Neutrophil (primary cell): ENCODE measurements around the gene IRF2BP1.

Experiments
- H3K27ac ChIP-seq: fragments of 200-600 bp; sonication (generic); 2 replicates; pipeline ENCODE4 v1.5.1; 2016; ENCODE audit warnings: mild to moderate bottlenecking, moderate library complexity
- H3K27me3 ChIP-seq: fragments of 200-600 bp; sonication (generic); 2 replicates; pipeline ENCODE4 v1.6.0; 2016; ENCODE audit warnings: mild to moderate bottlenecking
- H3K36me3 ChIP-seq: fragments of 200-600 bp; sonication (generic); 2 replicates; pipeline ENCODE4 v1.5.1; 2017
- H3K4me1 ChIP-seq, 2 experiments: fragments of 200-600 bp in 1 of 2; sonication (generic) in 1 of 2; 1 replicate in 1 of 2; 2 replicates in 1 of 2; pipeline versions ENCODE4 v1.5.1 to v1.6.1; 2013 to 2016; ENCODE audit warnings: low read depth in 1 of 2, low read length in 1 of 2, mild to moderate bottlenecking in 1 of 2, moderate library complexity in 1 of 2; ENCODE audit not compliant: control insufficient read depth in 1 of 2, insufficient read depth in 1 of 2
- H3K4me3 ChIP-seq, 2 experiments: fragments of 200-600 bp in 1 of 2; sonication (generic) in 1 of 2; 1 replicate in 1 of 2; 2 replicates in 1 of 2; pipeline ENCODE4 v1.5.1; 2013 to 2016; ENCODE audit warnings: low read depth in 1 of 2, low read length in 1 of 2, mild to moderate bottlenecking in 1 of 2, moderate library complexity in 1 of 2
- H3K9me3 ChIP-seq: fragments of 200-600 bp; sonication (generic); 2 replicates; pipeline ENCODE4 v1.5.1; 2016
- TF ChIP-seq, protein P1 (sequence below): fragments of 200-600 bp; sonication (generic); IDR thresholded peaks from 2 replicates; pipeline ENCODE4 v1.5.1; 2016; ENCODE audit warnings: antibody characterized with exemption

Gene IRF2BP1

DNA sequence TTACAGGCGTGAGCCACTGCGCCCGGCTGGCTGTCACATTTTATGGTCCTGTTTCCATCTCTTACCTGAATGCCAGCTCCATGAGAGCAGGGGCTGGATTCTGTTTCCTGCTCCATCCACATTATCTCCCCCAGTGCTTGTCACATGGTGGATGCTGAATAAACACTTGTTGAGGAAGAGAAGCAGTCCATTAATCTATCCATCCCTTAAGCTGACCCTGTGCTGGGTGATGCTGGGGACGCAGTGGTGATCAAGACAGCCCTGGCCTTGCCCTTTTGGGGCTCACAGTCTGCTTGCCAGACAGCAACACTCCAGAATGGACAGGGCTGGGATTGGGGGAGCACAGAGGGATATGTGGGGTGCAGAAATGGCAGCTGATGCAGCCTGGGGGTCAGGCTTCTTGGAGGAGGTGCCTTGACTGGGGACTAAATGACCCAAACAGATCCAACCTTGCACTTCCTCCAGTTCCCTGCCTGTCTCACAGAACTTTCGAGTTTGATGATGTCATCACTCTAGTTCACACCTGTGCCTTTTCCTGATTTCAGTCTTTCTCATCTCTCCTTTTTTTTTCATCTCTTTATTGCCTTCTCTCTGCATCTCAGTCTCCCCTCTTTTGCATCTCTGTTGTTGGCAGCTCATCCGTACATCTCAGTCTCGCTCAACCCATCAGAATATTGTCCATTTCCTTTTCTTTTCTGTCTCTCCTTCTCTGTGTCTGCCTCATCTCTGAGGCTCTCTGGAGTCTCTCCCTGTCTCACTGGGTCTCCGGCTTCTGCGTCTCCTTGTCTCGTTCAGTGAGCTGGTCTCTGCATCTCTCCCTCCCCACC, 4.6 kb downstream of the IRF2BP1 start:
- Histone ChIP-seq H3K4me1 (peaks cover 21 to 35% of the 10 kb centered on the region in 2 experiments), H3K36me3 (peaks cover 3% of the 10 kb centered on the region), H3K27ac (no peak overlapping the region), H3K9me3 (no peaks in the 10 kb centered on the region), H3K4me3 (no peak overlapping the region), H3K27me3 (peaks cover 66% of the 10 kb centered on the region)
- TF ChIP-seq, protein P1, sequence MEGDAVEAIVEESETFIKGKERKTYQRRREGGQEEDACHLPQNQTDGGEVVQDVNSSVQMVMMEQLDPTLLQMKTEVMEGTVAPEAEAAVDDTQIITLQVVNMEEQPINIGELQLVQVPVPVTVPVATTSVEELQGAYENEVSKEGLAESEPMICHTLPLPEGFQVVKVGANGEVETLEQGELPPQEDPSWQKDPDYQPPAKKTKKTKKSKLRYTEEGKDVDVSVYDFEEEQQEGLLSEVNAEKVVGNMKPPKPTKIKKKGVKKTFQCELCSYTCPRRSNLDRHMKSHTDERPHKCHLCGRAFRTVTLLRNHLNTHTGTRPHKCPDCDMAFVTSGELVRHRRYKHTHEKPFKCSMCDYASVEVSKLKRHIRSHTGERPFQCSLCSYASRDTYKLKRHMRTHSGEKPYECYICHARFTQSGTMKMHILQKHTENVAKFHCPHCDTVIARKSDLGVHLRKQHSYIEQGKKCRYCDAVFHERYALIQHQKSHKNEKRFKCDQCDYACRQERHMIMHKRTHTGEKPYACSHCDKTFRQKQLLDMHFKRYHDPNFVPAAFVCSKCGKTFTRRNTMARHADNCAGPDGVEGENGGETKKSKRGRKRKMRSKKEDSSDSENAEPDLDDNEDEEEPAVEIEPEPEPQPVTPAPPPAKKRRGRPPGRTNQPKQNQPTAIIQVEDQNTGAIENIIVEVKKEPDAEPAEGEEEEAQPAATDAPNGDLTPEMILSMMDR, result no peak

DNA sequence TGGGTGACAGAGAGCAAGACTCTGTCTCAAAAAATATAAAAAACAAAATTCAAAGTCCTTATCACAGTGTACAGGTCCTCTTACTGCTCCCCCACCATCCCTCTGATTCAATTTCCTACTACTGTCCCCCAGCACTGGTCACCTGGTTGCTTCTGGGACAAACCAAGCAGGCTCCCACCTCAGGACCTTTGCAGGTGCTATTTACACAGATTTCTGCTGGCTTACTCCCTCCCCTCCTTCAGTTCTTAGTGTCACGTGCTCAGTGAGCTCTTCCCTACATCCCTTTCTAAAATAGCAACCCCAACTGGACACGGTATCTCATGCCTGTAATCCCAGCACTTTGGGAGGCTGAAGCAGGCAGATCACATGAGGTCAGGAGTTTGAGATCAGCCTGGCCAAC, 6.0 kb downstream of the IRF2BP1 start:
- TF ChIP-seq, protein P1, result no peak
- H3K4me1 ChIP-seq, result peaks cover 15 to 24% of the 10 kb centered on the region in 2 experiments

DNA sequence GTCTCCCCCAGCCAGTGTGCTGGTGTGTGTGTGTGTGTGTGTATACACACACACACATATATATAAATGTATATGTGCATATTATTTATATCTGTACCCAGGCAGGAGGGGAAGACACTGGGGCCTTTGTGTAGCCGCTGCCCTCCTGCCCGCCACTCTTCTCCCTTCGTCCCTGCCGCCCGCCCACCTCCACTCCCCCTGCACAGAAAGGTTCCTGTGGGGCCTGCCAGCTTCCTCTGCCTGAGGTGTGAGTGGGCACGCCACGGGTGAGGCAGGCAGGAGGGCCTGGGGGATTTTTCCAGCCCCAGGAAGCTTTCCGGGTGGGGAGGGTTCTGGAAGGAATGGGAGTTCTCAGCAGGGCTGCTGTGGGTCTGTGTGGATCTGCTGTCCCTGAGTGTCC, 6.9 kb downstream of the IRF2BP1 start:
- Histone ChIP-seq H3K4me1 (peaks cover 12 to 15% of the 10 kb centered on the region in 2 experiments), H3K27me3 (peaks cover 89% of the 10 kb centered on the region), H3K9me3 (no peaks in the 10 kb centered on the region), H3K27ac (no peak overlapping the region), H3K36me3 (peaks cover under 1% of the 10 kb centered on the region), H3K4me3 (no peak overlapping the region)
- TF ChIP-seq, protein P1, result no peak

More for the DNA sequence above, 6.0 kb downstream of the IRF2BP1 start:
- Histone ChIP-seq H3K27me3 (peaks cover 80% of the 10 kb centered on the region), H3K4me3 (no peak overlapping the region), H3K9me3 (no peaks in the 10 kb centered on the region), H3K27ac (no peak overlapping the region), H3K36me3 (peaks cover 3% of the 10 kb centered on the region)

GRCh38 chr19:45878043-45878794, 7.7 kb downstream of the IRF2BP1 start:
- peaks cover 95% of the 10 kb centered on the region for H3K27me3 ChIP-seq
- no peak overlapping the region for H3K4me3 ChIP-seq
- peaks cover 7% of the 10 kb centered on the region in 2 experiments for H3K4me1 ChIP-seq
- H3K36me3 ChIP-seq, result no peaks in the 10 kb centered on the region
- H3K9me3 ChIP-seq, result no peaks in the 10 kb centered on the region
- TF ChIP-seq, protein P1, result no peak
- no peak overlapping the region for H3K27ac ChIP-seq

- H3K4me3 ChIP-seq, result no peak overlapping the region
- H3K27ac ChIP-seq, result no peak overlapping the region
- H3K9me3 ChIP-seq, result no peaks in the 10 kb centered on the region
- TF ChIP-seq, protein P1, result no peak
- no peaks in the 10 kb centered on the region for H3K36me3 ChIP-seq
- no peaks in the 10 kb centered on the region for H3K4me1 ChIP-seq
- peaks cover 93% of the 10 kb centered on the region for H3K27me3 ChIP-seq
These were observed 9.3 kb downstream of the IRF2BP1 start for GRCh38 chr19:45876411-45877197.
